ENCODE results near the gene FOXI1. TPM values are rescaled to one million over a fixed set of nuclear protein-coding genes. Genes with fewer than 3 reads are reported as not detected.

The FOXI1 gene
- total and polyA plus RNA-seq, 2 of the 13 experiments (the other 11 are each of a cell fraction or from before 2014, with no cell fraction given) = not detected

DNA sequence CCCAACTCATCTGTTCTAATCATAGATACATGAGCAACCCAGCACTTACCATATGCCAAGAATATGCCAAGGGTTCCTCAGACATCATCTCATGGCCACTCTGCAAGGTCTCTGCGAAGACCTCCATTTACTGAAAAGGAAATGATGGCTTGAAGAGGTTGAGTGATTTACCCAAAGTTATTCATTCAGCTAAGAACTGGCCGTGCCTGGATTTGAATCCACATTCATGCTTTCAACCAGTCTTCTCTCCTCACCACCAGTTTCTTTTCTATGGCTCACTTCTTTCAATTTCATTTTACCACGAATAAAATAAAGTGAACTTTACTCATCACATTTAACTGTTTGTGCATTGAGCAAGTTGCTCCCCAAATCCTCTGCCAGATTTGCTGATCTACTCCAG, 27.2 kb upstream of the FOXI1 start:
- Histone ChIP-seq H3K4me1 (ENCODE audit: insufficient read depth, low read length) (no peaks in the 10 kb centered on the region), H3K27me3 (ENCODE audit: control insufficient read depth in 1 of 2, insufficient read depth in 2 of 2, low read length in 2 of 2) (no peaks in the 10 kb centered on the region), H4K20me1 (ENCODE audit: insufficient read depth, low read length) (no peaks in the 10 kb centered on the region), H3K9me3 (ENCODE audit: low read length) (no peaks in the 10 kb centered on the region), H3K4me3 (replicated peaks in 1 of 3; ENCODE audit: insufficient read depth in 1 of 3, low read depth in 2 of 3, low read length in 3 of 3) (no peak overlapping the region), H3K9ac (ENCODE audit: insufficient read depth, low read depth, low read length) (no peak overlapping the region), H3K79me2 (ENCODE audit: insufficient read depth, low read length) (no peaks in the 10 kb centered on the region), H3K36me3 (replicated peaks in 1 of 2; ENCODE audit: control insufficient read depth in 1 of 2, insufficient read depth in 2 of 2, low read length in 2 of 2) (no peaks in the 10 kb centered on the region), H2AFZ (ENCODE audit: low read length) (no peak overlapping the region), H3K4me2 (ENCODE audit: low read depth, low read length) (no peak overlapping the region), H3K27ac (ENCODE audit: extremely low read length, insufficient read depth, low read length) (no peak overlapping the region)
- ATAC-seq = no peak
- CTCF ChIA-PET (ENCODE audit: low intra/inter-chr PET ratio, low total read pairs) = no interaction called here
- intact Hi-C loops (cut with micrococcal nuclease; ENCODE audit: unreplicated experiment) (no loop called here), in situ Hi-C loops (cut with HindIII; ENCODE audit: extremely low pct_ligation_motif_present, low pct_unique_long_range_greater_than_20kb) (no loop called here)
- DNase-seq (ENCODE audit: low spot score) = no peak
- FAIRE-seq = no peak
- 25% methylated on average over 3 of the region's 3 CpGs for WGBS (ENCODE audit: low lambda C conversion rate)
- POLR2A ChIA-PET = no interaction called here
- no TSS peak for BruUV-seq (replicated peaks)
- TF ChIP-seq SIN3A (IDR thresholded peaks at IDR 0.05; ENCODE audit: borderline replicate concordance, low read depth, low read length) (no peak), ZNF841 (CRISPR knock-in tag; IDR thresholded peaks at IDR 0.05; ENCODE audit: borderline replicate concordance) (no peak), HDAC1 (CRISPR knock-in tag; IDR thresholded peaks at IDR 0.05) (no peak), ZNF674 (CRISPR knock-in tag; IDR thresholded peaks at IDR 0.05; ENCODE audit: low read depth) (no peak), ZNF709 (CRISPR knock-in tag; IDR thresholded peaks at IDR 0.05) (no peak), NFRKB (IDR thresholded peaks at IDR 0.05) (no peak), MEF2D (CRISPR knock-in tag; IDR thresholded peaks at IDR 0.05) (no peak)
- TF ChIP-seq, protein P1, sequence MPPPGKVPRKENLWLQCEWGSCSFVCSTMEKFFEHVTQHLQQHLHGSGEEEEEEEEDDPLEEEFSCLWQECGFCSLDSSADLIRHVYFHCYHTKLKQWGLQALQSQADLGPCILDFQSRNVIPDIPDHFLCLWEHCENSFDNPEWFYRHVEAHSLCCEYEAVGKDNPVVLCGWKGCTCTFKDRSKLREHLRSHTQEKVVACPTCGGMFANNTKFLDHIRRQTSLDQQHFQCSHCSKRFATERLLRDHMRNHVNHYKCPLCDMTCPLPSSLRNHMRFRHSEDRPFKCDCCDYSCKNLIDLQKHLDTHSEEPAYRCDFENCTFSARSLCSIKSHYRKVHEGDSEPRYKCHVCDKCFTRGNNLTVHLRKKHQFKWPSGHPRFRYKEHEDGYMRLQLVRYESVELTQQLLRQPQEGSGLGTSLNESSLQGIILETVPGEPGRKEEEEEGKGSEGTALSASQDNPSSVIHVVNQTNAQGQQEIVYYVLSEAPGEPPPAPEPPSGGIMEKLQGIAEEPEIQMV (CRISPR knock-in tag; IDR thresholded peaks at IDR 0.05; ENCODE audit: low read depth) = no peak
- TF ChIP-seq, protein P2, sequence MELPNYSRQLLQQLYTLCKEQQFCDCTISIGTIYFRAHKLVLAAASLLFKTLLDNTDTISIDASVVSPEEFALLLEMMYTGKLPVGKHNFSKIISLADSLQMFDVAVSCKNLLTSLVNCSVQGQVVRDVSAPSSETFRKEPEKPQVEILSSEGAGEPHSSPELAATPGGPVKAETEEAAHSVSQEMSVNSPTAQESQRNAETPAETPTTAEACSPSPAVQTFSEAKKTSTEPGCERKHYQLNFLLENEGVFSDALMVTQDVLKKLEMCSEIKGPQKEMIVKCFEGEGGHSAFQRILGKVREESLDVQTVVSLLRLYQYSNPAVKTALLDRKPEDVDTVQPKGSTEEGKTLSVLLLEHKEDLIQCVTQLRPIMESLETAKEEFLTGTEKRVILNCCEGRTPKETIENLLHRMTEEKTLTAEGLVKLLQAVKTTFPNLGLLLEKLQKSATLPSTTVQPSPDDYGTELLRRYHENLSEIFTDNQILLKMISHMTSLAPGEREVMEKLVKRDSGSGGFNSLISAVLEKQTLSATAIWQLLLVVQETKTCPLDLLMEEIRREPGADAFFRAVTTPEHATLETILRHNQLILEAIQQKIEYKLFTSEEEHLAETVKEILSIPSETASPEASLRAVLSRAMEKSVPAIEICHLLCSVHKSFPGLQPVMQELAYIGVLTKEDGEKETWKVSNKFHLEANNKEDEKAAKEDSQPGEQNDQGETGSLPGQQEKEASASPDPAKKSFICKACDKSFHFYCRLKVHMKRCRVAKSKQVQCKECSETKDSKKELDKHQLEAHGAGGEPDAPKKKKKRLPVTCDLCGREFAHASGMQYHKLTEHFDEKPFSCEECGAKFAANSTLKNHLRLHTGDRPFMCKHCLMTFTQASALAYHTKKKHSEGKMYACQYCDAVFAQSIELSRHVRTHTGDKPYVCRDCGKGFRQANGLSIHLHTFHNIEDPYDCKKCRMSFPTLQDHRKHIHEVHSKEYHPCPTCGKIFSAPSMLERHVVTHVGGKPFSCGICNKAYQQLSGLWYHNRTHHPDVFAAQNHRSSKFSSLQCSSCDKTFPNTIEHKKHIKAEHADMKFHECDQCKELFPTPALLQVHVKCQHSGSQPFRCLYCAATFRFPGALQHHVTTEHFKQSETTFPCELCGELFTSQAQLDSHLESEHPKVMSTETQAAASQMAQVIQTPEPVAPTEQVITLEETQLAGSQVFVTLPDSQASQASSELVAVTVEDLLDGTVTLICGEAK (IDR thresholded peaks at IDR 0.05) = no peak
- TF ChIP-seq, protein P2 (CRISPR knock-in tag; IDR thresholded peaks at IDR 0.05) = no peak
- TF ChIP-seq, protein P3, sequence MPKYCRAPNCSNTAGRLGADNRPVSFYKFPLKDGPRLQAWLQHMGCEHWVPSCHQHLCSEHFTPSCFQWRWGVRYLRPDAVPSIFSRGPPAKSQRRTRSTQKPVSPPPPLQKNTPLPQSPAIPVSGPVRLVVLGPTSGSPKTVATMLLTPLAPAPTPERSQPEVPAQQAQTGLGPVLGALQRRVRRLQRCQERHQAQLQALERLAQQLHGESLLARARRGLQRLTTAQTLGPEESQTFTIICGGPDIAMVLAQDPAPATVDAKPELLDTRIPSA (CRISPR knock-in tag; IDR thresholded peaks at IDR 0.05; ENCODE audit: borderline replicate concordance) = no peak

Measured in HepG2 (cell line).